K562 (cell line): ENCODE measurements around the gene TENM4.

Experiments
- HDAC2 ChIP-seq: fragments of 450-650 bp; IDR thresholded peaks from 2 replicates; pipeline ENCODE4 v1.6.1; 2016; ENCODE audit warnings: mild to moderate bottlenecking
- TF ChIP-seq, protein P1 (sequence below): fragments of 250-450 bp; sonication (Bioruptor Pico); IDR thresholded peaks from 2 replicates; pipeline ENCODE4 v1.8.0; 2021; ENCODE audit warnings: mild to moderate bottlenecking, moderate library complexity
- TF ChIP-seq, protein P2 (sequence below): sonication (generic); formaldehyde crosslinking; IDR thresholded peaks from 2 replicates; pipeline ENCODE4 v1.5.0; 2020; ENCODE audit warnings: missing genetic modification reagents

DNA sequence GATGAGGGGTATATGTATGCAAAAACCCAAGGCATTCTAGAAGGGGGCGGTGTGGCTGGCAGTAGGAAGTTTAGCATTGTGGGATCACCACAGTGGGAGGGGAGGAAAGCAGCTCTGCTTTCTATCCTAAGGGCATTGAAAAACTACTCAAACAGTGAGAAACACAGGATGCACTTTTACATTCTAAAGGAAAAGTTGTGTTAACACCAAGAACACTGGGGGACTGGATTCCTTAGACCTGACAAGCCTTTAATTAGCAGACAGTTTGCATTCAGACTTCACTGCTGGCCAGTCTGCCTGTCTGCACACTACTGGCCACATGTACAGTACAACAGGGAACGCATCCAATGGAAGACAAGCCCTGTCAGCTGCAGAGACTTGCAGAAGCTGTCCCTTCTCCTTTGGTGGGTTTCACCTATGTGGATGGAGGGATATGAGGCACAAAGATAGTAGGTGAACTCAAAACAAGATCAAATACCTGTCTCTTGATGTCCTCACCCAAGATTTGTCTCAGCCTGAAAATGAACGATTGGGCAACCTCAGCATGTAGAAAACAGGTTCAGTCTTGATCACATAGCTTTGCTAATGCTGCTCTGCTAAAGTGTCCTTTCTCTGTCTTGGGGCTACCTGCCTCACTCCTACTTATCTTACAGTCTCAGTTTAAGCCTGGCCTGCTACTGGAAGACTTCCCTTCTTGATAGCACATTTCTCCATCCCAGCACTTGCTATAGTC lies 64.8 kb downstream of the TENM4 start:
- TF ChIP-seq, protein P1, sequence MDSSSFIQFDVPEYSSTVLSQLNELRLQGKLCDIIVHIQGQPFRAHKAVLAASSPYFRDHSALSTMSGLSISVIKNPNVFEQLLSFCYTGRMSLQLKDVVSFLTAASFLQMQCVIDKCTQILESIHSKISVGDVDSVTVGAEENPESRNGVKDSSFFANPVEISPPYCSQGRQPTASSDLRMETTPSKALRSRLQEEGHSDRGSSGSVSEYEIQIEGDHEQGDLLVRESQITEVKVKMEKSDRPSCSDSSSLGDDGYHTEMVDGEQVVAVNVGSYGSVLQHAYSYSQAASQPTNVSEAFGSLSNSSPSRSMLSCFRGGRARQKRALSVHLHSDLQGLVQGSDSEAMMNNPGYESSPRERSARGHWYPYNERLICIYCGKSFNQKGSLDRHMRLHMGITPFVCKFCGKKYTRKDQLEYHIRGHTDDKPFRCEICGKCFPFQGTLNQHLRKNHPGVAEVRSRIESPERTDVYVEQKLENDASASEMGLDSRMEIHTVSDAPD (CRISPR knock-in tag) = no peak
- TF ChIP-seq, protein P2, sequence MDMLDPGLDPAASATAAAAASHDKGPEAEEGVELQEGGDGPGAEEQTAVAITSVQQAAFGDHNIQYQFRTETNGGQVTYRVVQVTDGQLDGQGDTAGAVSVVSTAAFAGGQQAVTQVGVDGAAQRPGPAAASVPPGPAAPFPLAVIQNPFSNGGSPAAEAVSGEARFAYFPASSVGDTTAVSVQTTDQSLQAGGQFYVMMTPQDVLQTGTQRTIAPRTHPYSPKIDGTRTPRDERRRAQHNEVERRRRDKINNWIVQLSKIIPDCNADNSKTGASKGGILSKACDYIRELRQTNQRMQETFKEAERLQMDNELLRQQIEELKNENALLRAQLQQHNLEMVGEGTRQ (CRISPR knock-in tag) = no peak
- TF ChIP-seq HDAC2 = no peak
